ENCODE results near the gene CHDH. TPM values are rescaled to one million over a fixed set of nuclear protein-coding genes. Genes with fewer than 3 reads are reported as not detected.

CHDH gene
- polyA plus RNA-seq, 1 donor (not counting 4 experiments of a cell fraction or from before 2014, with no cell fraction given), result not detected

DNA sequence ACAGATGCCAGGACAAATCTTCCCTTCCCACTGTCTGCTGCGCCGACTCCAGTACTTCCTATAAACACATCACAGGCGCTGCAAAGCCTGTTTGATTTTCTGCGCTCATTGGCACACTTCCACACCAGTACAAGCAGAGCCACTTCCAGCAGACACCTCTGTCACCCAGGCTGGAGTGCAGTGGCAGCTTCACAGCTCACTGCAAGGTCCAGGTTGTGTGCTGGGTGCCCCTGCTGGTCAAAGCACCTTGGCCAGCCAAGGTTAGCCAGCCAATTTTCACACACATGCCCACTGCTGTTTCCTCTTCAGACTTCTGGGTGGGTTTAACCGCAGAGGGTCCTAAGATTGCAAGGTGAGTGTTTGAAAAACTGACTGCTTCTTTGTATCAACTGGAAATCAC lies 4.9 kb downstream of the CHDH start:
- dilution Hi-C loops (cut with MboI; ENCODE audit: extremely low pct_ligation_motif_present, low sequenced_read_pairs), result no loop called here
- no peak overlapping the region for H3K9ac ChIP-seq (ENCODE audit: control insufficient read depth, extremely low read depth, insufficient read depth, low read length)
- TF ChIP-seq EZH2 (IDR thresholded peaks at IDR 0.05; ENCODE audit: low read length) (no peak), CTCF (optimal IDR thresholded peaks at IDR 0.05 in 1 of 3, IDR thresholded peaks at IDR 0.05 in 1 of 3, conservative IDR thresholded peaks at IDR 0.05 in 1 of 3; ENCODE audit: extremely low read depth in 1 of 3, insufficient read depth in 2 of 3, low read length in 3 of 3) (no peak)
- no peaks in the 10 kb centered on the region for H3K9me1 ChIP-seq (ENCODE audit: control insufficient read depth, extremely low read depth, insufficient read depth, low read length)
- no peaks in the 10 kb centered on the region for H3K9me3 ChIP-seq (ENCODE audit: control insufficient read depth, low read depth, low read length)
- H3K4me3 ChIP-seq (ENCODE audit: control insufficient read depth in 2 of 3, extremely low read depth in 1 of 3, insufficient read depth in 2 of 3, low read depth in 1 of 3, low read length in 3 of 3), result no peak overlapping the region
- DNase-seq (ENCODE audit: low read depth, low spot score) (no peak), FAIRE-seq (no peak)
- H3K79me2 ChIP-seq (ENCODE audit: control insufficient read depth, insufficient read depth, low read length), result no peaks in the 10 kb centered on the region
- H2AFZ ChIP-seq (ENCODE audit: control insufficient read depth, low read length), result no peak overlapping the region
- H3K36me3 ChIP-seq (ENCODE audit: control insufficient read depth in 2 of 2, extremely low read depth in 1 of 2, insufficient read depth in 2 of 2, low read length in 2 of 2), result no peaks in the 10 kb centered on the region
- H3K4me2 ChIP-seq (ENCODE audit: control insufficient read depth, extremely low read depth, insufficient read depth, low read depth, low read length), result no peak overlapping the region
- peaks cover 22% of the 10 kb centered on the region for H3K27me3 ChIP-seq (ENCODE audit: control insufficient read depth, extremely low read depth, insufficient read depth, low read length)
- no peak overlapping the region for H3K27ac ChIP-seq (ENCODE audit: control insufficient read depth, insufficient read depth, low read length)
- no peaks in the 10 kb centered on the region for H4K20me1 ChIP-seq (ENCODE audit: control insufficient read depth, extremely low read depth, insufficient read depth, low read length)
- no peaks in the 10 kb centered on the region for H3K4me1 ChIP-seq (ENCODE audit: control insufficient read depth, extremely low read depth, insufficient read depth, low read length)

DNA sequence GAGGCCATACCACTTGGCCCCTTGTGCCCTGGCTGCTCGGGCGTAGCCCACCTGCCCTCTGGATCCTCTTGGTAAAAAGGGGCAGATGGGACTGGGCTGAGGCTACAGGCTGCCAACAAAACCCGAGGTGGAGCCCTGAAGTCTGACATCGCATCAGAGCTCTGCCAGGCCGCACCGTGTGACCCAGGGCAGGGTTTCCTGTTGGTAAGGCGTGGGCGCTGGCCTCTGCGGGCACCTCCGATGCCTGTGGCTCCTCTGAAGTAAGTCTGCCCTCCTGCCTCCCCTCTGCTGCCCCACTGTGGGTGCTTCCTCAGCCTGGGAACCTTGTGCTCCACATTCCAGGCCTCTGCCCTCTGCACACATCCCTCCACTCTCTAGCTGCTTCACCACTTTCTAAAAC lies 8.9 kb downstream of the CHDH start:
- DNase-seq (ENCODE audit: low read depth, low spot score), result no peak
- H4K20me1 ChIP-seq (ENCODE audit: control insufficient read depth, extremely low read depth, insufficient read depth, low read length), result no peaks in the 10 kb centered on the region
- no peak overlapping the region for H2AFZ ChIP-seq (ENCODE audit: control insufficient read depth, low read length)
- no peak for TF ChIP-seq EZH2 (IDR thresholded peaks at IDR 0.05; ENCODE audit: low read length)
- no peak for TF ChIP-seq CTCF (optimal IDR thresholded peaks at IDR 0.05 in 1 of 3, IDR thresholded peaks at IDR 0.05 in 1 of 3, conservative IDR thresholded peaks at IDR 0.05 in 1 of 3; ENCODE audit: extremely low read depth in 1 of 3, insufficient read depth in 2 of 3, low read length in 3 of 3)
- H3K4me1 ChIP-seq (ENCODE audit: control insufficient read depth, extremely low read depth, insufficient read depth, low read length), result no peaks in the 10 kb centered on the region
- no peak for FAIRE-seq
- no peaks in the 10 kb centered on the region for H3K9me1 ChIP-seq (ENCODE audit: control insufficient read depth, extremely low read depth, insufficient read depth, low read length)
- no peaks in the 10 kb centered on the region for H3K36me3 ChIP-seq (ENCODE audit: control insufficient read depth in 2 of 2, extremely low read depth in 1 of 2, insufficient read depth in 2 of 2, low read length in 2 of 2)
- dilution Hi-C loops (cut with MboI; ENCODE audit: extremely low pct_ligation_motif_present, low sequenced_read_pairs), result no loop called here
- H3K4me2 ChIP-seq (ENCODE audit: control insufficient read depth, extremely low read depth, insufficient read depth, low read depth, low read length), result no peak overlapping the region
- H3K27me3 ChIP-seq (ENCODE audit: control insufficient read depth, extremely low read depth, insufficient read depth, low read length), result no peaks in the 10 kb centered on the region
- no peak overlapping the region for H3K4me3 ChIP-seq (ENCODE audit: control insufficient read depth in 2 of 3, extremely low read depth in 1 of 3, insufficient read depth in 2 of 3, low read depth in 1 of 3, low read length in 3 of 3)
- H3K9me3 ChIP-seq (ENCODE audit: control insufficient read depth, low read depth, low read length), result no peaks in the 10 kb centered on the region
- no peak overlapping the region for H3K27ac ChIP-seq (ENCODE audit: control insufficient read depth, insufficient read depth, low read length)
- H3K9ac ChIP-seq (ENCODE audit: control insufficient read depth, extremely low read depth, insufficient read depth, low read length), result no peak overlapping the region
- no peaks in the 10 kb centered on the region for H3K79me2 ChIP-seq (ENCODE audit: control insufficient read depth, insufficient read depth, low read length)

All from keratinocyte (primary cell).